ENCODE measurements around the gene LSAMP.

- no peak for TF ChIP-seq POLR2A (IDR thresholded peaks at IDR 0.05)
- TF ChIP-seq, protein P1, sequence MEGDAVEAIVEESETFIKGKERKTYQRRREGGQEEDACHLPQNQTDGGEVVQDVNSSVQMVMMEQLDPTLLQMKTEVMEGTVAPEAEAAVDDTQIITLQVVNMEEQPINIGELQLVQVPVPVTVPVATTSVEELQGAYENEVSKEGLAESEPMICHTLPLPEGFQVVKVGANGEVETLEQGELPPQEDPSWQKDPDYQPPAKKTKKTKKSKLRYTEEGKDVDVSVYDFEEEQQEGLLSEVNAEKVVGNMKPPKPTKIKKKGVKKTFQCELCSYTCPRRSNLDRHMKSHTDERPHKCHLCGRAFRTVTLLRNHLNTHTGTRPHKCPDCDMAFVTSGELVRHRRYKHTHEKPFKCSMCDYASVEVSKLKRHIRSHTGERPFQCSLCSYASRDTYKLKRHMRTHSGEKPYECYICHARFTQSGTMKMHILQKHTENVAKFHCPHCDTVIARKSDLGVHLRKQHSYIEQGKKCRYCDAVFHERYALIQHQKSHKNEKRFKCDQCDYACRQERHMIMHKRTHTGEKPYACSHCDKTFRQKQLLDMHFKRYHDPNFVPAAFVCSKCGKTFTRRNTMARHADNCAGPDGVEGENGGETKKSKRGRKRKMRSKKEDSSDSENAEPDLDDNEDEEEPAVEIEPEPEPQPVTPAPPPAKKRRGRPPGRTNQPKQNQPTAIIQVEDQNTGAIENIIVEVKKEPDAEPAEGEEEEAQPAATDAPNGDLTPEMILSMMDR (IDR thresholded peaks at IDR 0.05): no peak
Observed at GRCh38 chr3:115977866-115978265, 467.4 kb downstream of the LSAMP start.

Data from esophagus squamous epithelium (tissue), 4 donors.